Ovary (tissue), 9 donors: ENCODE data around the gene RPS6KA5. TPM values are rescaled to one million over a fixed set of nuclear protein-coding genes. Genes with fewer than 3 reads are reported as not detected.

Experiments used
- DNase-seq, 5 donors: peaks; one replicate each; pipeline ENCODE4 v3.0.0-alpha.2; 2019 to 2020
- H3K27ac ChIP-seq, 2 donors: fragments of 200-600 bp; one replicate each; pipeline versions ENCODE4 v1.5.1 to v1.8.0; 2019 to 2022
- H3K27me3 ChIP-seq: fragments of 200-600 bp; one replicate; pipeline ENCODE4 v1.8.0; 2022
- H3K36me3 ChIP-seq: fragments of 200-600 bp; sonication (generic); one replicate; pipeline ENCODE4 v1.5.1; 2019
- H3K4me1 ChIP-seq: one replicate; pipeline ENCODE4 v1.8.1; 2013; ENCODE audit warnings: mild to moderate bottlenecking, moderate library complexity; ENCODE audit not compliant: insufficient read depth
- H3K4me3 ChIP-seq: fragments of 200-600 bp; sonication (generic); one replicate; pipeline ENCODE4 v1.5.1; 2017
- H3K9me3 ChIP-seq, 2 donors: fragments of 200-600 bp in 1 of 2; sonication (generic) in 1 of 2; one replicate each; pipeline versions ENCODE4 v1.5.1 to v1.8.1; 2013 to 2019; ENCODE audit warnings: mild to moderate bottlenecking in 1 of 2, moderate library complexity in 1 of 2
- CTCF ChIP-seq, 3 donors: fragments of 450-650 bp in 2 of 3; fragments of 200-600 bp in 1 of 3; IDR thresholded peaks; one replicate each; pipeline versions ENCODE4 v1.5.1 to v1.8.0; 2016 to 2022; ENCODE audit warnings: antibody characterized with exemption in 3 of 3, mild to moderate bottlenecking in 1 of 3
- EP300 ChIP-seq: sonication (generic); formaldehyde crosslinking; IDR thresholded peaks from one replicate; pipeline ENCODE4 v1.6.1; 2017; ENCODE audit warnings: antibody characterized with exemption
- POLR2A ChIP-seq: fragments of 450-650 bp; IDR thresholded peaks from one replicate; pipeline ENCODE4 v1.6.1; 2017; ENCODE audit warnings: antibody characterized with exemption, mild to moderate bottlenecking, moderate library complexity
- WGBS, 3 donors: extraction: QIAGEN DNeasy Blood & Tissue Kit in 1 of 3; methylation state at CpG; one replicate each; pipeline versions ENCODE4 v1.1.5 to v1.1.7; 2013 to 2017; 5-methylcytosine and 5-hydroxymethylcytosine counted together
- intact Hi-C, 4 donors: fragments of 100-400 bp; cut with DNase I; formaldehyde crosslinking; loops; one replicate each; pipeline versions ENCODE4 v1.11.0 to v1.15.1; 2022 to 2023
- polyA plus RNA-seq, 2 donors: library from polyadenylated mRNA; stranded (reverse); fragments of 200-250 nt in 1 of 2; fragments of 350-450 nt in 1 of 2; fragmentation: Illumina TruSeq in 1 of 2; extraction: RNeasy Lipid Tissue Mini Kit (QIAGEN cat#74804) in 1 of 2; gene quantifications; one replicate each; pipeline ENCODE4 v1.2.3, GENCODE V29; 2013 to 2014
- total RNA-seq, 7 donors: library from RNA; depleted of rRNA in 2 of 7; stranded (reverse); fragments of >200 nt in 2 of 7; fragmentation: NEBNext Ultra II Directional in 3 of 7; extraction: Animal tissue kit (Norgen Biotek cat#: 25700) in 3 of 7; gene quantifications; one replicate each; pipeline versions ENCODE4 v1.1.0 to v1.2.4, GENCODE V29; 2016 to 2023
- donor health status: DM: no; HTN: no; CAD: no; lungs with moderate emphysema.
- donor health status: DM: no; HTN: no; CAD: no.
- donor health status: Bipolar disorder and iron deficiency.
- donor health status: DM: yes; HTN: yes; CAD: no.
- donor health status: DM: no; HTN: no; CAD: no.
- donor health status: DM: yes; HTN: yes; CAD: no.

The RPS6KA5 gene
- total and polyA plus RNA-seq, 9 donors: 3.8 to 19.0 (median 8.4) TPM

GRCh38 chr14:90831821-90832220 lies 228.6 kb downstream of the RPS6KA5 start:
- H3K4me3 ChIP-seq: no peak overlapping the region
- 90 to 93% (median 92%) methylated on average over 10 of the region's 10 CpGs for WGBS, 3 donors

GRCh38 chr14:90830931-90831701 lies 229.3 kb downstream of the RPS6KA5 start:
- no peak overlapping the region for H3K27ac ChIP-seq
- no peaks in the 10 kb centered on the region for H3K9me3 ChIP-seq
- H3K4me1 ChIP-seq: peaks cover 5% of the 10 kb centered on the region
- no peak overlapping the region for H3K4me3 ChIP-seq
- peak in 1 of 5 donors; percentile 23 for DNase-seq
- TF ChIP-seq CTCF (IDR thresholded peaks at IDR 0.05): no peak
- no peak for TF ChIP-seq POLR2A
- no peak for TF ChIP-seq EP300
- WGBS, 3 donors: 89 to 95% (median 89%) methylated on average over 26 of the region's 26 CpGs
- no peaks in the 10 kb centered on the region for H3K27me3 ChIP-seq
- H3K36me3 ChIP-seq: no peaks in the 10 kb centered on the region
- intact Hi-C loops: no loop called here

More at GRCh38 chr14:90831821-90832220, 228.6 kb downstream of the RPS6KA5 start:
- no peaks in the 10 kb centered on the region for H3K36me3 ChIP-seq
- H3K9me3 ChIP-seq: no peaks in the 10 kb centered on the region
- peak in 1 of 5 donors; percentile 19 for DNase-seq
- no peak overlapping the region for H3K27ac ChIP-seq
- intact Hi-C loops: no loop called here
- H3K4me1 ChIP-seq: peaks cover 5% of the 10 kb centered on the region
- TF ChIP-seq CTCF (IDR thresholded peaks at IDR 0.05) (no peak), POLR2A (no peak), EP300 (no peak)
- no peaks in the 10 kb centered on the region for H3K27me3 ChIP-seq

GRCh38 chr14:90829677-90830076 lies 230.8 kb downstream of the RPS6KA5 start:
- TF ChIP-seq CTCF (IDR thresholded peaks at IDR 0.05) (no peak), POLR2A (no peak)
- Histone ChIP-seq H3K9me3 (no peaks in the 10 kb centered on the region), H3K4me1 (peaks cover 5% of the 10 kb centered on the region), H3K36me3 (no peaks in the 10 kb centered on the region), H3K4me3 (no peak overlapping the region), H3K27me3 (no peaks in the 10 kb centered on the region), H3K27ac (no peak overlapping the region)
- intact Hi-C loops: no loop called here
- peak in 1 of 5 donors; percentile 26 for DNase-seq
- 87 to 100% (median 97%) methylated on average over 4 of the region's 4 CpGs for WGBS, 3 donors

GRCh38 chr14:90828642-90829487 lies 231.6 kb downstream of the RPS6KA5 start:
- Histone ChIP-seq H3K9me3 (no peaks in the 10 kb centered on the region), H3K27me3 (no peaks in the 10 kb centered on the region), H3K36me3 (no peaks in the 10 kb centered on the region), H3K27ac (peak overlapping the region; percentile 36 to 43), H3K4me3 (peak overlapping the region; percentile 37), H3K4me1 (peaks cover 5% of the 10 kb centered on the region)
- DNase-seq: peak in 2 of 5 donors; percentile 32 to 49
- TF ChIP-seq POLR2A: no peak
- no peak for TF ChIP-seq EP300
- no peak for TF ChIP-seq CTCF (IDR thresholded peaks at IDR 0.05)
- 80 to 84% (median 82%) methylated on average over 17 of the region's 17 CpGs for WGBS, 3 donors
- intact Hi-C loops: no loop called here
